Endothelial cell of umbilical vein (primary cell): ENCODE results near the gene TSPAN14. TPM values are rescaled to one million over a fixed set of nuclear protein-coding genes. Genes with fewer than 3 reads are reported as not detected.

Experiments used
- BruUV-seq: library from RNA; stranded (reverse); fragments of 400-500 nt; replicated peaks from 2 replicates; lab custom pipeline; 2021; lab: Mats Ljungman, UMichigan
- CTCF ChIA-PET: fragments of 300-600, 350-600 bp; sonication (Branson Sonifier 250); formaldehyde crosslinking; loops from one replicate; lab custom pipeline; 2021; ENCODE audit warnings: antibody characterized with exemption, inconsistent platforms; lab: Charles Lee
- POLR2A ChIA-PET: fragments of 300-600, 350-600 bp; sonication (Branson Sonifier 250); formaldehyde crosslinking; loops from one replicate; lab custom pipeline; 2021; ENCODE audit warnings: antibody characterized with exemption, inconsistent platforms; lab: Charles Lee
- DNase-seq: peaks from one replicate; pipeline ENCODE4 v3.0.0-alpha.2; 2011; ENCODE audit warnings: low read depth, low spot score
- FAIRE-seq: peaks from 2 replicates; lab custom pipeline; 2011; peaks lifted over from hg19 to GRCh38; lab: Jason Lieb, UNC
- H2AFZ ChIP-seq: 2 replicates; pipeline ENCODE4 v1.6.0; 2012; ENCODE audit warnings: low read depth, low read length, control low read depth, inconsistent platforms
- H3K27ac ChIP-seq: 2 replicates; pipeline ENCODE4 v1.5.1; 2011; ENCODE audit warnings: low read depth, mild to moderate bottlenecking, control low read depth, low read length, moderate library complexity; ENCODE audit not compliant: insufficient read depth
- H3K27me3 ChIP-seq, 2 experiments: 2 replicates each; pipeline versions ENCODE4 v1.6.0 to v1.6.1; 2011; ENCODE audit warnings: low read length in 2 of 2, mixed read lengths in 1 of 2; ENCODE audit not compliant: control insufficient read depth in 2 of 2, insufficient read depth in 2 of 2
- H3K36me3 ChIP-seq, 2 experiments: 2 replicates in 1 of 2; 3 replicates in 1 of 2; pipeline ENCODE4 v1.5.1; 2011; ENCODE audit warnings: low read length in 2 of 2, mild to moderate bottlenecking in 1 of 2, moderate library complexity in 1 of 2; ENCODE audit not compliant: control insufficient read depth in 2 of 2, insufficient read depth in 2 of 2; ENCODE audit errors: extremely low read depth in 1 of 2
- H3K4me1 ChIP-seq: 3 replicates; pipeline ENCODE4 v1.5.1; 2011; ENCODE audit warnings: mild to moderate bottlenecking, low read length; ENCODE audit not compliant: control insufficient read depth, insufficient read depth; ENCODE audit errors: extremely low read depth
- H3K4me2 ChIP-seq: 2 replicates; pipeline ENCODE4 v1.6.1; 2011; ENCODE audit warnings: low read length, control low read depth, mixed read lengths; ENCODE audit not compliant: insufficient read depth
- H3K4me3 ChIP-seq, 3 experiments: fragments of 200-600 bp in 1 of 3; sonication (generic), shearing (Covaris generic) in 1 of 3; replicated peaks in 1 of 3; 2 replicates each; pipeline ENCODE4 v1.5.1; 2011 to 2016; ENCODE audit warnings: control low read depth in 3 of 3, low read length in 3 of 3, mild to moderate bottlenecking in 2 of 3, inconsistent platforms in 1 of 3, low read depth in 1 of 3, moderate library complexity in 1 of 3; ENCODE audit not compliant: insufficient read depth in 1 of 3
- H3K79me2 ChIP-seq: 2 replicates; pipeline ENCODE4 v1.6.0; 2012; ENCODE audit warnings: low read length, inconsistent platforms; ENCODE audit not compliant: control insufficient read depth, insufficient read depth
- H3K9ac ChIP-seq: replicated peaks from 2 replicates; pipeline ENCODE3; 2011; ENCODE audit warnings: low read length, control low read depth; ENCODE audit not compliant: insufficient read depth; ENCODE audit errors: extremely low read depth
- H3K9me1 ChIP-seq: replicated peaks from 3 replicates; pipeline ENCODE4 v1.6.0; 2011; ENCODE audit warnings: mild to moderate bottlenecking, low read length; ENCODE audit not compliant: control insufficient read depth, insufficient read depth; ENCODE audit errors: extremely low read depth
- H3K9me3 ChIP-seq: replicated peaks from 2 replicates; pipeline ENCODE4 v1.5.1; 2012; ENCODE audit warnings: low read length, inconsistent platforms; ENCODE audit not compliant: control insufficient read depth, insufficient read depth
- H4K20me1 ChIP-seq: replicated peaks from 2 replicates; pipeline ENCODE3; 2011; ENCODE audit warnings: mild to moderate bottlenecking, low read length; ENCODE audit not compliant: control insufficient read depth, insufficient read depth; ENCODE audit errors: extremely low read depth
- EZH2 ChIP-seq: IDR thresholded peaks from 2 replicates; pipeline ENCODE4 v1.6.1; 2012; ENCODE audit warnings: borderline replicate concordance, low read depth, mild to moderate bottlenecking, moderate library complexity, low read length, inconsistent platforms; ENCODE audit not compliant: severe bottlenecking
- FOS ChIP-seq: IDR thresholded peaks from 2 replicates; pipeline ENCODE4 v1.6.1; 2011; ENCODE audit warnings: mild to moderate bottlenecking, low read length, moderate library complexity, borderline replicate concordance; ENCODE audit not compliant: insufficient read depth
- GATA2 ChIP-seq: IDR thresholded peaks from 2 replicates; pipeline ENCODE4 v1.7.0; 2011; ENCODE audit warnings: low read depth, mild to moderate bottlenecking, moderate library complexity, mixed read lengths, low read length; ENCODE audit not compliant: insufficient read length, insufficient read depth
- JUN ChIP-seq: IDR thresholded peaks from 2 replicates; pipeline ENCODE4 v1.6.1; 2011; ENCODE audit warnings: borderline replicate concordance, low read depth; ENCODE audit not compliant: insufficient read length, insufficient read depth
- MYC ChIP-seq: IDR thresholded peaks from one replicate; pipeline ENCODE4 v1.6.1; 2011; ENCODE audit warnings: mild to moderate bottlenecking, low read depth, low read length
- POLR2A ChIP-seq: IDR thresholded peaks from 2 replicates; pipeline ENCODE4 v1.6.1; 2012; ENCODE audit warnings: low read depth, mild to moderate bottlenecking, control low read depth, low read length
- POLR2AphosphoS5 ChIP-seq: IDR thresholded peaks from 2 replicates; pipeline ENCODE4 v1.6.1; 2012; ENCODE audit warnings: low read depth, mild to moderate bottlenecking, control low read depth, low read length, moderate library complexity; ENCODE audit not compliant: insufficient read depth
- dilution Hi-C: fragments of 300-500 bp; cut with MboI; formaldehyde crosslinking; loops from one replicate; pipeline ENCODE4 v1.15.0; 2019; ENCODE audit warnings: low sequenced_read_pairs; ENCODE audit not compliant: extremely low pct_ligation_motif_present
- intact Hi-C: fragments of 100-400 bp; cut with micrococcal nuclease; formaldehyde crosslinking; loops from one replicate; pipeline ENCODE4 v1.10.0; 2022
- polyA plus RNA-seq, 4 experiments: library from polyadenylated mRNA; depleted of rRNA in 3 of 4; stranded (reverse) in 3 of 4; unstranded in 1 of 4; fragments of >200 nt; gene quantifications; 2 replicates each; pipeline versions ENCODE4 v1.2.1 to v1.2.3, GENCODE V29; 2011 to 2012; ENCODE audit warnings: missing spikeins in 1 of 4
- total RNA-seq: library from RNA; stranded (reverse); gene quantifications from 2 replicates; pipeline ENCODE4 v1.2.3, GENCODE V29; 2021
- TF ChIP-seq, protein P1 (sequence below): IDR thresholded peaks from 2 replicates; pipeline ENCODE4 v1.6.1; 2011; ENCODE audit not compliant: insufficient read depth, insufficient read length
- TF ChIP-seq, protein P2 (sequence below), 2 donors: IDR thresholded peaks; 1 replicate in 1 of 2; 2 replicates in 1 of 2; pipeline ENCODE4 v1.5.1; 2011; ENCODE audit warnings: low read length in 2 of 2, mild to moderate bottlenecking in 2 of 2, moderate library complexity in 2 of 2, control low read depth in 1 of 2, inconsistent platforms in 1 of 2, low read depth in 1 of 2; ENCODE audit not compliant: insufficient read depth in 1 of 2; ENCODE audit errors: extremely low read depth in 1 of 2

The TSPAN14 gene
- total and polyA plus RNA-seq, 2 donors (not counting 3 experiments of a cell fraction or from before 2014, with no cell fraction given): 210 to 242 TPM

DNA sequence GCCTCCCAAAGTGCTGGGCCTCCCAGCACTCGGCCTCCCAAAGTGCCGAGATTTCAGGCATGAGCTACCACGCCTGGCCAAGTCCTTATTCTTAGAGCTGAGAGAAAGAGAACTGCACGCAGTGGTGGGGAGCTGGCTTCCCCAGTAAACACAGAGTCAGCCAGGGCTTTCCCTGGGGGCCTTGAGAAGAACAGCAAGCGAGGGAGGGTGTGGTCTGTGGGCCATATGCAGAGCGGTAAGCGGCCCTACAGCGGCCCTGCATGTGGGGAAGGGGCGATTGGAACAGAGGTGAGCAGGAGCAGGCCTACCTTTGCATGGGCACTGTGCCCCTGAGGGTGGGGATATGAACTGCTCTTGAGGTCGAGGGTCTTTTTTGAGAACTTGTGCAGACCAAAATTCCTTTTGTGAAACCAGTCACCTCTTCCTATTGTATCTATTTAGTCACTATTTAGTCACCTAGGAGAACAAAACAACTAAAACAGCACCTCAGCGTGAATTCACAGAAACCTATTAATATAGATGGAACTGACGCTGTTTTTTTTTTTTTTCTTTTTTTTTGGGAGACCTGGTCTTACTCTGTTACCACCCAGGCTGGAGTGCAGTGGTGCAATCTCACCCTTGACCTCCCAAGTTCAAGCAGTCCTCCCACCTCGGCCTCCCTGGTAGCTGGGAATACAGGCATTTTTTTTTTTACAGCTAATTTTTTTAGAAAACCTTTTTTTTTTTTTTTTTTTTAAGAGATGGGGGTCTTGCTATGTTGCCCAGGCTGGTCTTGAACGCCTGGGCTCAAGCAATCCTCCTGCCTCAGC lies 46.7 kb downstream of the TSPAN14 start:
- TF ChIP-seq MYC (no peak), POLR2A (no peak)
- TF ChIP-seq, protein P1, sequence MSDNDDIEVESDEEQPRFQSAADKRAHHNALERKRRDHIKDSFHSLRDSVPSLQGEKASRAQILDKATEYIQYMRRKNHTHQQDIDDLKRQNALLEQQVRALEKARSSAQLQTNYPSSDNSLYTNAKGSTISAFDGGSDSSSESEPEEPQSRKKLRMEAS: no peak
- Histone ChIP-seq H3K27ac (peak overlapping the region; percentile 96), H3K27me3 (no peaks in the 10 kb centered on the region), H3K9me1 (no peaks in the 10 kb centered on the region), H3K36me3 (no peaks in the 10 kb centered on the region), H2AFZ (no peak overlapping the region), H3K4me3 (no peak overlapping the region), H3K4me1 (peaks cover 97% of the 10 kb centered on the region), H4K20me1 (no peaks in the 10 kb centered on the region), H3K9me3 (no peaks in the 10 kb centered on the region), H3K4me2 (no peak overlapping the region), H3K79me2 (peaks cover 93% of the 10 kb centered on the region), H3K9ac (peak overlapping the region; percentile 6)
- DNase-seq (no peak), FAIRE-seq (no peak)
- no TSS peak for BruUV-seq
- dilution Hi-C loops: no loop called here
- POLR2A ChIA-PET: interaction anchor here (0.6 to 1.1 kb wide), 3 partner anchors 14 to 55 kb away, joined by 3 to 6 read pairs (median 3); no protein-coding TSS in a partner anchor
- CTCF ChIA-PET: interaction anchor here (0.7 to 21.9 kb wide), 4 partner anchors 9 to 41 kb away, joined by 3 to 1118 read pairs (median 9); partner anchors contain the start of gene TSPAN14
- intact Hi-C loops: no loop called here

DNA sequence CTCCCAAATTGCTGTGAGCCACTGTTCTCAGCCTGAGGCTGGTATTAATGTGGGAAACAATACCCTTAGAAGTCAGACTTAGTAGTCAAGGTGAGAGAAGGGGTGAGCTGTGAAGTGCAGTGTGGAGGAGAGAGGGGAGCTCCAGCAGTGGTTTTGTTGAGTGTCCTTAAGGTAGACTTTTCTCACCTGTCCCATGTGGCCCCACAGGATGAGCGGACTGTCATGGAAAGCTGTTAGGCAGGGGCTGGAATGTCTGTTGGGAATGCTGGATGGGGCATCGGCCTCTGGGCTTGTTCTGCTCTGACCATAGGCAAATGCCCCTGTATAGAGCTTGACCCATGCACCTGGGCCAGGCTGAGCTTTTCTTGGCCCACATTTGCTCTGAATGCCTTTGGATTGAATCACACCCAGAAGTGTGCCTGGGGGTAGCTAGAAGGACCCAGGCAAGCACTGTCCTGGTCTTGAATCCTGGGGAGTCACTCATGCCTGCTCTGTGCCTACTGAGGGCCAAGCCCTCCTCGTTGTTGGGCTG lies 47.3 kb downstream of the TSPAN14 start:
- Histone ChIP-seq H3K4me1 (peaks cover 96% of the 10 kb centered on the region), H3K9ac (peak overlapping the region; percentile 6), H4K20me1 (no peaks in the 10 kb centered on the region), H3K4me3 (no peak overlapping the region), H3K27me3 (no peaks in the 10 kb centered on the region), H3K27ac (peak overlapping the region; percentile 96), H3K9me1 (no peaks in the 10 kb centered on the region), H3K4me2 (no peak overlapping the region), H3K36me3 (no peaks in the 10 kb centered on the region), H3K79me2 (peaks cover 86% of the 10 kb centered on the region), H2AFZ (no peak overlapping the region), H3K9me3 (no peaks in the 10 kb centered on the region)
- ChIA-PET CTCF (interaction anchor here (0.7 to 21.9 kb wide), 4 partner anchors 8 to 42 kb away, joined by 3 to 1118 read pairs (median 9); partner anchors contain the start of gene TSPAN14), POLR2A (interaction anchor here (1.1 kb wide), 1 partner anchor 49 kb away, joined by 3 read pairs; no protein-coding TSS in a partner anchor)
- BruUV-seq: no TSS peak
- TF ChIP-seq JUN: no peak
- TF ChIP-seq, protein P1: no peak
- TF ChIP-seq MYC: no peak
- no peak for TF ChIP-seq POLR2A
- TF ChIP-seq, protein P2, sequence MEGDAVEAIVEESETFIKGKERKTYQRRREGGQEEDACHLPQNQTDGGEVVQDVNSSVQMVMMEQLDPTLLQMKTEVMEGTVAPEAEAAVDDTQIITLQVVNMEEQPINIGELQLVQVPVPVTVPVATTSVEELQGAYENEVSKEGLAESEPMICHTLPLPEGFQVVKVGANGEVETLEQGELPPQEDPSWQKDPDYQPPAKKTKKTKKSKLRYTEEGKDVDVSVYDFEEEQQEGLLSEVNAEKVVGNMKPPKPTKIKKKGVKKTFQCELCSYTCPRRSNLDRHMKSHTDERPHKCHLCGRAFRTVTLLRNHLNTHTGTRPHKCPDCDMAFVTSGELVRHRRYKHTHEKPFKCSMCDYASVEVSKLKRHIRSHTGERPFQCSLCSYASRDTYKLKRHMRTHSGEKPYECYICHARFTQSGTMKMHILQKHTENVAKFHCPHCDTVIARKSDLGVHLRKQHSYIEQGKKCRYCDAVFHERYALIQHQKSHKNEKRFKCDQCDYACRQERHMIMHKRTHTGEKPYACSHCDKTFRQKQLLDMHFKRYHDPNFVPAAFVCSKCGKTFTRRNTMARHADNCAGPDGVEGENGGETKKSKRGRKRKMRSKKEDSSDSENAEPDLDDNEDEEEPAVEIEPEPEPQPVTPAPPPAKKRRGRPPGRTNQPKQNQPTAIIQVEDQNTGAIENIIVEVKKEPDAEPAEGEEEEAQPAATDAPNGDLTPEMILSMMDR (IDR thresholded peaks at IDR 0.05; ENCODE audit: extremely low read depth in 1 of 2, insufficient read depth in 1 of 2, low read depth in 1 of 2, low read length in 2 of 2): no peak
- no peak for TF ChIP-seq POLR2AphosphoS5
- TF ChIP-seq GATA2: no peak
- no peak for TF ChIP-seq EZH2
- no peak for TF ChIP-seq FOS
- intact Hi-C loops (no loop called here), dilution Hi-C loops (no loop called here)
- FAIRE-seq (no peak), DNase-seq (no peak)
